GM21723 (cell line): ENCODE data around the gene SPINT2.

ENCODE experiments used
- ATAC-seq: cut with Tn5 transposase; IDR thresholded peaks from one replicate; pipeline ENCODE4 v1.9.1; 2021; ENCODE audit warnings: mild to moderate bottlenecking, moderate library complexity; ENCODE audit not compliant: unreplicated experiment

Gene SPINT2

DNA sequence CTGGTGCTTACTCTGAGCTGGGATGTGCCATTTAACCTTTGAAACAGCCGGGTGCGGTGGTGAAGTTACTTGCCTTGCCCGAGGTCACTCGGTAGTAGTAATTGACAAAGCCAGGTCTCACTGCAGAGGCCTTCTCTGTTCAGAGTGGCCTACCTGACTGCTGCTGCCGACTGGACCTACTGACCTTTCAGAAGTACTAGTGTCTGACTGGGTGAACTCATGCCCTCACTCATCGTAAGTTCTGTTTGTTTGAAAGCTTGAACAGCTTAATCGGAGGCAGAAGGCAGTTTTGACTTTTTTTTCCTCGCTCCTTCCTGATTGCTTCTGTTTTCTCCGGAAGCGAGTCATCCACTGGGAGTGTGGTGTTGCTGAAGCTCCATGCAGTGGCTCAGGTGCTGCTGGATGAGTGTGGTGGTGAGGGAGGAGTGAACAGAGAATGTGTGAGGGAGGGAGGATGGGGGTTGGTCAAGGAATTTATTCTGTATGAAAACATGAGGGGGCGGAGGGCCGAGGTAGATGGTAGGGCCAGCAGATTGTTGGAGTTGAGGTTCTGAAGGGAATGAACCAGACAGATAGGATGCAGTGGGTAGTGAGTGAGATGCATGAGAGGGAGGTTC is 2.7 kb downstream of the SPINT2 start:
- ATAC-seq = no peak

DNA sequence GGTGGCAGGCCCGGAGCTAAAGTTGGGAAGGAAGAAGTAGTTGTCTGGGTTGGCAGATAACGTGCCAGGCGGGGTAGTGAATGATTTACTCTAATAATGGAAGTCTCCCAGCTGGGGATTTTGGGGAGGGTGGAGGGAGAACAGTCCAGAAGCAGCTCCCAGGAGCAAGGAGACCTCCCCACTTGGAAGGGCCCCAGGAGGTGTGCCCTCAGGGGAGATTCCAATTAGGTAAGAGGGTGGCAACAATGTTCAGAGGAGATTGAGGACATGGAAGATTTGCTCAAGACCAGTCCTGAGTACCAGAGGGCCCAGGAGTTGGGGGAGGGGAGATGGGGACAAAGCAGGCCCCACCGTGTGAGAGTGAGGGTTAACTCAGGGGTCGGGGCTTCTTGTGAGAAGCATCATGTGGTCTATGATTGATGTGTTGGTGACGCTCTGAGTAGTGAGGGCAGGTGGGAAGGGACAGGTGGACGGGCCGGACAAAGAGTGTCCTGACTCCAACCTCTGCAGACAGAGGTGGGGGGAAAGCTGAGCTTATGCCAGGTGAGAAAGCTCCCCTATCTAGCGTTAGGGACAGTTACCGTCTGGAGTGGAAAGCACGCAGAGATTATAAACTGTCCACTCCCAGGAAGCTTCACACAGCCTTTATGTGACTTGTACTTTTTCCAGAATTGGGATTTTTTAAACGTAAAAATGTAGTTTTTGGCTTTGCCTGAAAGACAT is 3.5 kb downstream of the SPINT2 start:
- ATAC-seq = no peak

DNA sequence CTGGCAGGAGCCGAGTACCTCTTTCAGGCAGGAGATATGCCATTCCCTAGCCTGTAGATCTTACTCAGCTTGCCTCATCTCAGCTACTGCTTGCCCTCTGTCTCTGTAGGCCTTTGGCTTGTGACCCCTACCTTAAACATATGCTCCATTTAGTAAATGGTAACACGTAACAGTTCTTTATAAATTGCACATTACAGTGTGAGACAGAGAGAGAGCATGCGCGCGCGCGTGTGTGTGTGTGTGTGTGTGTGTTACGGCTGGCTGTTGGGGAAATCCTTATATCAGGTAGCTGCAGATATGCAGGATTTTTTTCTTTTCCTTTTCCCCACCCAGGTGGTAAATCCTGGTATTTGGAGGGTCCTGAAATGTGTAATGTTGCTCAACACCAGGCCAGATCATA is 4.2 kb downstream of the SPINT2 start:
- no peak for ATAC-seq

DNA sequence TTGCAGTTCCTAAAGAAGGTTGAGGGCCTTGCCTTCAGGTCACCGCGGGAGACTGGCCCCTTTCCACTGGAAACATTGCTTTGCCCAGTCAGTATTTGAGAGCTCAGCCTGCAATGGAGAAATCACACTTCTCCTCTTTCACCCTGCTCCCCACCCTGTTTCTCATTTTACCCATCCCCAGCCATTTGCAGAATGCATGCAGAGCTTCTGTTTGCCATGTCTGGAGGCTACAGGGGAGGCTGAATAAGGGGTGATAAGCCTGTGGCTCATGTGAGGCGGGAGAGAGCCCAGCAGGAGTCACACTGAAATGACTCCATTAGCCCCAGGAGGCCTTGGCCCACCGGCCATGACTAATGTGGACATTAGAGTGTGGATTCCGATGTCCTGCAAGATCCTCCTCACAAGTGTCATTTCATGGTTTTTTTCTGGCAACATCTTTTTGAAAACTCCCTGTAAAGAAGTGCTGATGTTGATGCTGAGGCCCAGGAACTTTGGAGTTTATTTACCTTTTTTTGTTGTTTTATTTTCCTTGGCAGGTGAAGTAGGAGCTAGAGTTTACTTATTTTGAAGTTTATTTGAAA is 6.3 kb downstream of the SPINT2 start:
- ATAC-seq = no peak

DNA sequence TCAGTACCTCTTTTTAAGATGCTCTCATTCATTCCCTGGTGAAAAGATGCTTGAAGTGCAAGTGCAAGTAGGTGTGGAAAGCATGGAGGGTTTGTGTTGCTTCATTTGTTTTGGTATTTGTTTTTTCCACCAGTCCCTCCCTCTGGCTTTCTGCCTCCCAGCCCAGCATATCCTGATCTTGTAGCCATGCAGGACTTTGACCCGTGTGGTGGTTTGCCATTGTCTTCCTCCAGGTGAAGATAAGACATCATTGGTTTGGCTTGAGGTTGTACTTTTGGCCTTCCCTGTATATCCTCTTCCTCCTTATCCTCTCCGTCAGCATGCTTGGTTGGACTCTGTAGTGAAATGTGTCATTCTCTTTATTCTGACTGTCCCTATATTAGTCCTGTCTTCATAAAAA is 9.1 kb downstream of the SPINT2 start:
- ATAC-seq = no peak

DNA sequence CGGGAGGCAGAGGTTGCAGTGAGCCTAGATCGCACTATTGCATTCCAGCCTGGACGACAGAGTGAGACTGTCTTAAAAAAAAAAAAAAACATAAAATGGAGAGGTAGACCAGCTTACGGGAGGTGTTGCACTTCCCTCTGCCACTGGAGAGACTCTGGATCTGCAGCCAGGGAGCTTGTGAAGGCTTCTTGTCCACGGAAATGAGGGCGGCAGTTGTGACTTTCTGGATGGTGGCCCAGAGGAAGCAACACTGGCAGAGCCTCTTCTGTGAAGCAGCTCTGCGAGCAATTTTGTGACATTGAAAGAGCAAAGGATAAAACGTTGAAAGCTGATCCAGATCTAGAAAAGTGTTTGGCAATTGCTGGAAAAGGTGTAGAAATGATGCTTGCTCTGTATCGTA is 10.4 kb downstream of the SPINT2 start:
- ATAC-seq = no peak

DNA sequence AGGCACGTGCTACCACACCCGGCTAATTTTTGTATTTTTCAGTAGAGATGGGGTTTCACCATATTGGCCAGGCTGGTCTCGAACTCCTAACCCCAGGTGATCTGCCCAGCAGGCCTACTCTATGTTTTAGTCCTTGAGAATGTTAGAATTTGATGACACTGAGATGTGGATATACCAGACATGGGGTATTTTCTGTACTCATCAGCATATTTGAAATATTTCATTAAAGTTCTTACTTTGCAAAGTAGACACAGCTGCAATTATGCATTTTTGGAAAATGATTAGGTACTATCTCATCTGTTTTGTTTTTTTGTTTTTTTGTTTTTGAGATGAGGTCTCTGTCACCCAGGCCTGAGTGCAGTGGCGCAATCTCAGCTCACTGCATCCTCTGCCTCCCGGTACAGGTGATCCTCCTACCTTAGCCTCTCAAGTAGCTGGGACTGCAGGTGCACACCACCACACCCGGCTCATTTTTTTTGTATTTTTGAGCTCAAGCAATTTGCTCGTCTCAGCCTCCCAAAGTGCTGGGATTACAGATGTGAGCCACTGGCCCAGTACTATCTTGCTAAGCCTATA is 12.7 kb downstream of the SPINT2 start:
- no peak for ATAC-seq

DNA sequence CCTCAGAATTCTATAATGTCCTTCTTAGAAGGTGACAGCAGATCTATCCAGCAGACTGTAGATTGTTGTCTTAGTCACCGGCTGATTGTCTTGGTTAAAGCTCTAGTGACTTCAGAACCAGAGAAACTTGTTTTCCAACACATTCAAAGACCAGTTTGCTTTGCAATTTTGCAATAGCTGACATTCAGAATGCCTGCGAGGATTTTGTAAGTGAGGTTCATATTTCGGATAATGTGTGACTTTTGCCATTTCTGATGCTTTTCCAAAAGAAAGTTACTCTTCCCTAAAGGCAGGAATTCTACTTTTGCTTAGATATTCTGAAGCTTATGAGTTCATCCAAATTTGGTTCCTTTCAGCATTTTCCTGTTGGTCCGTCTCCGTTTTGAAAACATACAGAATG is 13.2 kb downstream of the SPINT2 start:
- no peak for ATAC-seq

DNA sequence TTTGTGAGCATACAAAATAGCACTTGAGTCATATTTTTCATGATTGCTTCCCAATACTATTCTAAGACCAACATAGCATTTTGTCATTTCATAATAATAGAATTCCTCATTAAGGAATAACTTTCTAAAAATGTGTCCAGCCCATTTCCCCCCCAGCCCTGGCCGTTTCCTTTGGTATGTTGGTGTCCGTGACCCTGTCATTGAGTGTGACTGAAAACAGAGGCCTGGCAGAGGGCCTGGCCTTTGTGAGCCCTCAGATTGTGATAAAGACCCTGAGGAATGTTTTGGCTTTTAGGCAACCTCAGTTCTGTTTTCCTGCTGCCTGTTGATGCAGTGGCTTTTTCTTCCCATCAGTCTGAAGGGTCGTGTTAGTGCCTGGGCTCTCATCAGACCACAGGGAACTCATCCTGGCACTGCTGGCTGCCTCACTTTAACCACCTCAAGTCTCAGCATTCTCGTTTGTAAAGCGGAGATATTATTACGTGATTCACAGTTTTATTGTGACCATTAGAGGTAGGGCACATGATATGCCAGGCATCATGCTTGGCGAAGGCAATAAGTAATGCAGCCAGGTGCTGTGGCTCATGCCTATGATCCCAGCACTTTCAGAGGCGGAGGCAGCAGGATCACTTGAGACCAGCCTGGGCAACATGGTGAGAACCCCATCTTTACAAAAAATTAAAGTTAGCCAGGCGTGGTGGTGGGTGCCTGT is 13.8 kb downstream of the SPINT2 start:
- ATAC-seq = no peak

DNA sequence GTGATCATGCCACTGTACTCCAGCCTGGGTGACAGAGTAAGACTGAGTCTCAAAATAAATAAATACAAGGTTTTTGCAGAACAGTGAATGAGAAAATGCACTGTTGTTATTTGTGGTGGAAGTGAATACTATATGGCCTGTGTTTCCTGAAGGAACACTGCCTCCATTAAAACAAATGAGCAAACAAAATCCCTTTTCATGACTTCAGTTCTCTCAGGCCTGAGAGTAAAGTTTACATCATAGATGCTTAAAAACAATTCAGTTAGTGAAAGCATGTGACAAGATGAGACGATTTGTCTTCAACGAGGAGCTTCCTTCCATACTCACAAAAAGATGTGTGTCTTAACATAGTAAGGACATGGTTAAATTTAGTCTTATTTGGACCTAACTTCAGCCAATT is 14.4 kb downstream of the SPINT2 start:
- no peak for ATAC-seq

DNA sequence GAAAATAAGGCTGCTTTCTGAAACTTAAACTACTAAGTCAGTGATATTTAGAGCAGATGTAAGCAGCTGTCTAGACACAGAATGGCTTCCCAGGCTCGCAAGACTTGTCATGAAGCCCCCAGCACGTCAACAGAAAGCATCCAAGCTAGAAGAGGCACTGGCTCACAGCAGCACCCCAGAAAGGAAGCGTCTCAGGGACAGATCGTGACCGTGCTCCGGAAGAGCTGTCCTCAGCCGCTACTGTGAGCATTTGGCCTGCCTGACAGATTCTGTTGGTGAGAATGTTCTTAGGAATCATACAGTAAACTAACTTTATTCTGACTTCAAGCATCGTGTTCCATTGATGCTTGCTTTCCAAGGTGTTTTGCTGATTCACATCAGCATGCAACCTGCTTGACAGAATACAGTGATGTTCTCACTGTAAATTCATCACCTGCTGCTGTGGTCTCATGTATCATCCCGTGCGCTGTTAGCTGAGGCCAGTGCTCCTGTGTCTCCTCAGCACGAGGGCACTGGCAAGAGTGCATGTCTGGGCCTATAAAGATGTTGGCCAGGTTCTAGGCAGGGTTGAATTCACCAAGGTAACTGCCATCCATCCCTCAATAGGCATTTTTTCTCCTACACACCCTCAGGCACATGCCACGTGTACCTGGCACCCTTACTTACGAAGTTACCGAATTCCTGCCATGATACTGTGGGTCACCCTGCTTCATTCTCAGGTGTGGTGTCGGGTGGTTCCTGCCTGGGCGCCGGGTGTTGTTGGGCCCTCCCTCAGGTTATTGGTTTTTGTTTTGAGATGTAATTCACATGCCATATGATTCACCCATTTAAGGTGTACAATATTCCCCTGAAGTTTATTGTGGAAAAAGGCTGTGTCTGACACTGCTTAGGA is 15.9 kb downstream of the SPINT2 start:
- ATAC-seq = no peak

DNA sequence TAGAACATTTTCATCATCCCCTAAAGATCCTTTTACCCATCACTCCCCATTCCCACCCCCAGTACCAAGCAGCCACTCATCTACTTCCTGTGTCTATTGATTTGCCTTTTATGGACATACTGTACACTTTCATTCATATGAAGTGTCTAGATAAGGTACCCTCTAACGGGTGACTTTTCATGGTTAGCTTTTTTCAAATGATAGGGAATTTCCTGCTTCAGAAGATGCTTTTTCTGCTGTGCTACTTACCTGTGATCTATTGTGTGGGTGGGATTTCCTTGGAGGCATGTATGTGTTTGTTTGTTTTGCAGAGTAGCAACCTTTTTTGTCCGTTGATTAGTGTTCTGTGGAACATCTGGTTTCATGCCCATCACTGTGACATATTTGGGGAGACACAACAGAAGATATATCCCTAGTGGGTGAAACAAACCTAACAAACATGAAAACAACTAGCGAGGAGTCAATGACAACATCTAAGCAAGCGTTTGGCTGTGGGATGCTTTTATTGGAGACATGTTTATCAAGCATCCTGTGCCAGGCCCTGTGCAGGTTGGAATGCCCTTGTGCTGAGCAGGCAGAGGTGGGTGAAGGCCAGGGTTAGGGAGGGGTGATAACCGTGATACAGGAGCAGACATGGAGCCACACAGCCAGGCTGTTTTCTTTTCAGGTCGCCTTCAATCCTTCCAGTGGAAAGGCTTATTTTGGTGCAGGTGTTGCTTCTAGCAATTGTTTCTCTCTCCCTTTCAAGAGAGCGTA is 17.6 kb downstream of the SPINT2 start:
- no peak for ATAC-seq

DNA sequence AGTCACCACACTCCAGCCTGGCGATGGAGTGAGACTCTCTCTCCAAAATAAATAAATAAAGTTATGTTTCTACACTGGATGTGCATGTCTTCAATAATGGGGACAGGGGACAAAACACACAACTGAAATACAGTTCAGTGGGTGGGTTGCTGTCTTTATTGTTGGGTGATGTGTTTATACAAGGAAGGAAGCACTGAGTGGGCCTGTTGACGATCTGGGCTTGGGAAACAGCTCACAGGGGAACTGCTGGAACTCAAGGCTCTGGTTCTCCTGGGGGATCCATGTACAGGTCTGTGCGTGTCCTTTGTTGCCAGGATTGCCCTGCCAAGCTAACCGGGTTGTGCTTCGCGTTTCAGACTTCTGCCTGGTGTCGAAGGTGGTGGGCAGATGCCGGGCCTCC is 18.9 kb downstream of the SPINT2 start:
- no peak for ATAC-seq

DNA sequence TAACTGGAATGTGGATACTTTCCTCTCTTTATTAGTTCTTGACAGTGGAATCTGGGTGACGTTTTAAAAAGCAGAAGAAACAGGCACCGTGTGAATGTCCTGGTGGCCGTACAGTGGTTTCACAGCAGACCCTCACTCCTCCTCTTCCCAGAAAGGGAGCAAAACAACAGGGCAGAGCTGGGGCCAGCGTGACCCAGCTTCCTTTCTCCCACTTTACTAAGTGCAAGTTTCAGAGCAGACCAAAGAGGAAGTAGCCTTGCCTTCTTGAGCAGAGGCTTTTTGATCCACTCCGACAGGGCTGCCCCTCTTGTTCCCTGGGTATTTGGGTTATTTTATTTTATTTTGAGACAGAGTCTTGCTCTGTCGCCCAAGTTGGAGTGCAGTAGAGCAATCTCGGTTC is 20.0 kb downstream of the SPINT2 start:
- ATAC-seq = no peak

DNA sequence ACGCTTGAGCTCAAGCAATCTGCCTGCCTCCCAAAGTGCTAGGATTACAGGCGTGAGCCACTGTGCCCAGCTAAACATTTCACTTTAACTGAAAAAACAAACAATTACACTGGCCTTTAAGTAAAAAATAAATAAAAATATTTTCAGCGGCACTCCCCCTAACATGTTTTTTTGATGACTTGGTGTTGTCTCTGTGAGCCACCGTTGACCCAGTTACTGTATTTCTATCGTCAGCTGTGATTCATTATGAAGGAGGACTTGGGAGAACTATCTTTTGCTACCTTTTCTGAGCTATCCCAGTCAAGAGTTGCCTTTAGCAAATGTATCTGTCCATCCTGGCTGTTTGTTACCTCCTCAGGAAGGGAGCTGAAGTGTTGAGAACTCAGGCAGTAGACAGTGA is 21.2 kb downstream of the SPINT2 start:
- ATAC-seq = no peak

DNA sequence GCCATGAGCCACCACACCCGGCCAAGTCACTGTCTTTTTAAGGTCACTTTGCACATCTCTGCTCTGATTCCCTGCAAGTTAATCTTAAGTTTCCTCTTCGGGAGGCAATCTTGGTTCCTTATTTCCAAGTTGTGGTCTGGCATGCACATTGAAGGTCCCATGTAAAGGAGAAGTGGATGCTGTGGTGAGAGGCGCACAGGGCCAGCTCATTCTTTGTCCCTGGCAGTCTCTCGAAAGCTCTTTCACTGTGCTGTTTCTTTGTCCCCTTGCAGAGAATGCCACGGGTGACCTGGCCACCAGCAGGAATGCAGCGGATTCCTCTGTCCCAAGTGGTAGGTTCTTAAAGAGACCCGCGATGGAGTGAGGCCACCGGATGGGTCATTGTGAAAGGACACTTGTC is 23.2 kb downstream of the SPINT2 start:
- no peak for ATAC-seq

DNA sequence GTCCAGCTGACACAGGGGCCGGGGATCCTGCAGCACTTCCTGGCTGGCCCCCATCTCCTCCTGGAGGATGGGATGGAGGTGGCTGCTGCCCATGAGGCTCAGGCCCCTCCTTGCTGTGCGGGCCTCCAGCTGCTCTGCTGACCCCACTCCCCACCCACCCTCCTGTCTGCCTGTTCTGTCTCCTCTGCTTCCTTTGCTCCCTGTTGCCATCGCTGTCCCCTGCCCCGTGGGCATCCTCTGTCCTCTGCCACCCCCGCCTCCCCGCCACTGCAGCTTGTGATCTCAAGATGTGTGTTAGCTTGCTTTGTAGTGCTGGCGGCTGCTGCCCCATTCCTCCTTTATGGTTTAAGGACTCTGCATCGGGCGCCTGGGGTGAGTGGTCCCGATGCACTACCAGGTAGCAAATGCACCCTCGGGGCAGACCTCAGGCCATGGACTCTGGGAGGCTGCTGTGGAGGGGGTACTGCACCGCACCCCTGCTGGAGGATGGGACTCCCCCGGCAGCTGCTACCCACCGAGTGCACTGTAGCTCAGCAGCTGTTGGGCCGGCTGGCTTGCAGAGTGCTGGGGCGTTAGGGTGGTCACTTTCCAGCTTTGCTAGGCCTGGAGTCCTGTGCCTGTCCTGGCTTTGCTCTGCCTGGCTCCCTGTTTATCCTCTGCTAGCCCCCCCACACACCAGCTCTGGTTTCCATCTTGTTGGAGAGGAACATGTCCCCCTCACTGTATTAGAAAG is 23.9 kb downstream of the SPINT2 start:
- no peak for ATAC-seq

DNA sequence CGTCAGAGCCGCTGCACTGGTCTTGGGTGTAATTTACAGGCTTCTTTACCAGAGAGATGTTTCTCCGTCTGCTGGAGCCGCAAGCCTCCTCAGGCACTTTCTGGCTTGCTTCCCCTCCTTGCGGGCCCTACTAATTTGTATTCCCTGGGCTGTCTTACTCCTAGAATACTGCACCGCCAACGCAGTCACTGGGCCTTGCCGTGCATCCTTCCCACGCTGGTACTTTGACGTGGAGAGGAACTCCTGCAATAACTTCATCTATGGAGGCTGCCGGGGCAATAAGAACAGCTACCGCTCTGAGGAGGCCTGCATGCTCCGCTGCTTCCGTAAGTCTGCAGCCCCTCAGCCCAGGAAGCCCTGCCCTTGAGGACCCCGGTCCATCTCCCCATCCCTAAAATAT is 25.6 kb downstream of the SPINT2 start:
- no peak for ATAC-seq

DNA sequence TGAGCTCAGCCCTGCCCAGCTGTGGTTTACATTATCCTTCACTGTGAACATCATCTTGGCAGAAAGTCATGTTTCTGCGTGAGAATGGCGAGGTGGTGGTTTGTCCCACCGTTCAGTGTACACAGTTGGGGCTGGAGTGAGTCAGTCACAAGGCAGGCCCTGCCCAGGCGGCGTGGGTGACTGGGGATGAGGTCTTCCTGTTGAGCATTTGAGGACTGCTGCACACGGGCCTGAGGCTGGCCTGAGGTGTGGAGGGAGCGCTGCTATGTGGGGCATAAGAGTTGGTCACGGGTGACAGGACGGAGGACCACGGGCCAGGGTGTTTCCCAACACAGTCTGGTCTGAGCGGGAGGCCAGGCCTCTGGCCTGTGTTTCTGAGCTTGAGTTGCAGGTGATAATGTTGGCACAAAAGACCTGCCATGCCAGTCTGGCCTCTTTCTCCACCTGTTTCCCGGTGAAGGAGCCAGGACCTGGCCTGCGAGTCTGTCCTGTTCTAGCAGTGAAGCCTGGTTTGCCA is 26.3 kb downstream of the SPINT2 start:
- no peak for ATAC-seq
